Measurements from ENCODE around the gene CNN3.

CNN3 gene

DNA sequence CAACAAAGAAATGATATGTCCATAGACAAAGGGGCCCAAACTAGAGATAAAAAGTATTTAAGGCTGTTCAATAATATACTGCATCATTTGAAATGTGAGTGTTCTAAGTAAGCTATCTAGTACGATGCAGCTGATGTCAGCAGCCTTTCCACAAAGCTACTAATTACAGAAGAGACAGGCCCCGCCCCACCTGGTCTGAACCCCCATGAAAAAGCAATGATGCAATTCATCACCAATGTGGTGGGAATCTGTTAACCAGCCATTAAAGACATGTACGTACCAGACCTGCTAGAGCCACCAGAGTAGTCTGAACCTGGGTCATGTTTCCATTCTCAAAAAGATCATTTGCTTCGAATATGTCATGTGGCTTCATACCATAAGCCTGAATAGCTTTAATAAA lies 25.1 kb downstream of the CNN3 start:
- no peak for DNase-seq (ENCODE audit: low read depth)
- H3K4me3 ChIP-seq (ENCODE audit: low read length), result no peak overlapping the region
- TF ChIP-seq, protein P1, sequence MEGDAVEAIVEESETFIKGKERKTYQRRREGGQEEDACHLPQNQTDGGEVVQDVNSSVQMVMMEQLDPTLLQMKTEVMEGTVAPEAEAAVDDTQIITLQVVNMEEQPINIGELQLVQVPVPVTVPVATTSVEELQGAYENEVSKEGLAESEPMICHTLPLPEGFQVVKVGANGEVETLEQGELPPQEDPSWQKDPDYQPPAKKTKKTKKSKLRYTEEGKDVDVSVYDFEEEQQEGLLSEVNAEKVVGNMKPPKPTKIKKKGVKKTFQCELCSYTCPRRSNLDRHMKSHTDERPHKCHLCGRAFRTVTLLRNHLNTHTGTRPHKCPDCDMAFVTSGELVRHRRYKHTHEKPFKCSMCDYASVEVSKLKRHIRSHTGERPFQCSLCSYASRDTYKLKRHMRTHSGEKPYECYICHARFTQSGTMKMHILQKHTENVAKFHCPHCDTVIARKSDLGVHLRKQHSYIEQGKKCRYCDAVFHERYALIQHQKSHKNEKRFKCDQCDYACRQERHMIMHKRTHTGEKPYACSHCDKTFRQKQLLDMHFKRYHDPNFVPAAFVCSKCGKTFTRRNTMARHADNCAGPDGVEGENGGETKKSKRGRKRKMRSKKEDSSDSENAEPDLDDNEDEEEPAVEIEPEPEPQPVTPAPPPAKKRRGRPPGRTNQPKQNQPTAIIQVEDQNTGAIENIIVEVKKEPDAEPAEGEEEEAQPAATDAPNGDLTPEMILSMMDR (conservative IDR thresholded peaks at IDR 0.05; ENCODE audit: low read depth, low read length), result no peak

DNA sequence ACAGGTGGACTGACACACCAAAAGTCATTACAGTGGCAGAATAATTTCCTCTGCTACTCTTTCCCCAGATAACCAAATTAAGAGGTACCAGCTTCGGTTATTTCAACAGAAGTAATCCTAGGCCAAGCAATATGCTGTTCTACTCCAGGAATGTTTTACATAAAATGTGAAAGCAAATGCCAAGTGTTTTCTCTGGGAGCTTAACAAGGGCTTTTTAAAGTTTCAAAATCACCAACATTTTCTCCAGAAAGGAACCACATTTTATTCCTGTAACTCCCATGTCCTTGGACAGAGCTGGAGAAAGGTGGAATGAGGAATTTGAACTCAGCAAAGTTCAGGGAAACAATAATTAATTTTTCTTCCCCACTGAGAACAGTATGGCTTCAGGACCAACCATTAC lies 27.2 kb downstream of the CNN3 start:
- DNase-seq (ENCODE audit: low read depth), result no peak
- TF ChIP-seq, protein P1 (conservative IDR thresholded peaks at IDR 0.05; ENCODE audit: low read depth, low read length), result no peak
- H3K4me3 ChIP-seq (ENCODE audit: low read length), result no peak overlapping the region

DNA sequence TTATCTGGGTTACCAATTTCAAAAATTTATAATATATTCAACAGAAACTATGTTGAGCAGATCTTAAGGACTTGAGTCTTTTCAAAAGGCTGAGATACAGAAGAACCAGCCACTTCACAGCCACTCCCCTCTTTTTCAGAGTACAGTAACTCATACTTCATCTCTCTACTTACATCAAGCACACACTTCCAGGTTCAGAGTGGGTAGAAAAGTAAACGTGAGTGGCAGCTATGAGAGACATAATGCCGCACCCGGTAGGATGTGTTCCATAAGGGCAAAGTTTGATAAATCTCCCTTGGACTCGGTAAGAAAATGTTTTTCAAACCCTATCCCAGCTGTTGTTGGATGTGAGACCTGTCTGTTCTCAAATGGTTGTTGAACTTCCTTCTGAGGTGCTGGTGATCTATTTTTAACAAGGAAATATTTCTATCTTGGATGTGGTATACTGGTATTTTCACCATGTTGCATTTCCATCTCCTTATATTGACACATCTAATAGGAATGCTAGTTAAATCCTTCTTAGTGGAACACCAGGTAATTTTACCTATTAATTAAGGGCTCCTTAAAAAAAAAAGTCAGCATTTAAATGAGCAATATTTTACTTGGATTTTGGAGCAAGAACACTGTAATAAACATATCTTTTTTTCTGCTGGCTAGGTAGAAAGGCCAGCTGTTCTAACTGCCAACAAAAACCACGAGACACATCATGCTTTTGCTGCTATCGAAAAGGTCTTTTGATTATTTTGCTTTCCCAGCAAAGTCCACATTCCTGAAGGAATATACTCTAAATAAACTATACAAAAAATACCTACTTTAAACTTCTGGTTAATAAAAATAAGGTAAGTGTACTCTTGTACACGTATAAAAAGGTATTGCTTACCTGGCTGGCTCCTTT lies 28.2 kb downstream of the CNN3 start:
- no peak for DNase-seq (ENCODE audit: low read depth)
- TF ChIP-seq, protein P1 (conservative IDR thresholded peaks at IDR 0.05; ENCODE audit: low read depth, low read length), result no peak
- no peak overlapping the region for H3K4me3 ChIP-seq (ENCODE audit: low read length)

DNA sequence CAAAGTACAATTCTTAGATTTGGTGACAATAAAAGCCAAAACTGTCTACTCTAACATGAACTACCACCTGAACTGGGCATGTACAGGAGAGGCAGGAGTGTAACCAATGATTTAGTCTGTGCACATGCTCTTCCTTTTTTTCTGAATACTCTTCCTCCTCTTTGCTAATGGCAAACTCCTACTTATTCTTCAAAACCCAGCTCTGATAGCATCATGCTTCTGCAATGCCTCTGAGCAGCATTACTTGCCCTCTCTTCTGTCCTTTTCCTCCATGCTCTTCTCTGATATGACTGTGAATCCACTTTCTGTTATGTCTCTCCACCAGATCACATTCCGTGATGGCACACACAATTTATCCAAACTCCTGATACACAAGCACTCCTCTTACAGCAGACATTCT lies 31.4 kb downstream of the CNN3 start:
- TF ChIP-seq, protein P1 (conservative IDR thresholded peaks at IDR 0.05; ENCODE audit: low read depth, low read length), result no peak
- no peak overlapping the region for H3K4me3 ChIP-seq (ENCODE audit: low read length)
- DNase-seq (ENCODE audit: low read depth), result no peak

DNA sequence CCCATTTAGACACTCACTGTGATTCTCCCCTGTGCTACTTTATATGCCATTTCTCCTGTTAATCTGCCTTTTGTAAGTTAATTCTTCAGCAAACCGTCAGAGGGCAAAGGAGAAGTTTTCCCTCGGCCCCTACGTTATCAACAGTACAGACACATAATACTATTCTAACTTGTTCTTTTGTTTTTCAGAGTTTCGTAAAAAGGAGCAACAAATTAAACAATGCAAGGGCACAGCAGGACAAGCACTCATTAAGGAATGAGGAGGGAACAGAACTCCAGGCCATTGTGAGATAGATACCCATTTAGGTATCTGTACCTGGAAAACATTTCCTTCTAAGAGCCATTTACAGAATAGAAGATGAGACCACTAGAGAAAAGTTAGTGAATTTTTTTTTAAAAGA lies 32.3 kb downstream of the CNN3 start:
- DNase-seq (ENCODE audit: low read depth), result no peak
- TF ChIP-seq, protein P1 (conservative IDR thresholded peaks at IDR 0.05; ENCODE audit: low read depth, low read length), result no peak
- H3K4me3 ChIP-seq (ENCODE audit: low read length), result no peak overlapping the region

DNA sequence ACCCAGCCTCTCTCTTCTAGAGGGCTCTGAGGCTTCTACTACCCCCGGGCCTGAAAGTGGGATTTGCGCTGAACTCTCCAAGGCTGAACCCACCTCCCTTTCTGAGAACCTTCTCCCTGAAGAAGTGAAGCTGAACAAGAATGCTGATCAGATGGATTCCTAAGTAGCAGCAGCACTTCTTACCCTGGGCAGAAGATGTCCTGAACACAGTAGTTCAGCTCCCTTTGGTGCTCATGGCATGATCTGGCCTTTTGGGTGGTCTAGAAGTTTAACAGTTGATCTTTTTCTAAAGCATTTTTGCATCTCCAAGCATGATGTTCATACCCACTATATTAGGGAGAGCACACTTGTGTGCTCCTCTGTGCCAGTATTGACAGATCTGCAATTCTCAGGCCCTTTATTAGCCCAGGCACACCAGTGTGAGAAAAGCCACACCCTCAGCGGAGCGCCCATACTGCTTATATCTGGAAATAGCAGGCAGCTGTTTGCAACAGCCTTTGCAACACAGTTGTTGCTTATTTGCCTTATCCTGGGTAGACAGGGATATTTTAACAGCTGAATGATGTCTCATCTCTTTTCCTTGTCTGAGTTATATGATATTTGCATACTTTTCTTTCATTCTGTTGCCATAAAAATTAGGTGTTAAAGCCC lies 34.2 kb downstream of the CNN3 start:
- TF ChIP-seq, protein P1 (conservative IDR thresholded peaks at IDR 0.05; ENCODE audit: low read depth, low read length), result no peak
- H3K4me3 ChIP-seq (ENCODE audit: low read length), result no peak overlapping the region

DNA sequence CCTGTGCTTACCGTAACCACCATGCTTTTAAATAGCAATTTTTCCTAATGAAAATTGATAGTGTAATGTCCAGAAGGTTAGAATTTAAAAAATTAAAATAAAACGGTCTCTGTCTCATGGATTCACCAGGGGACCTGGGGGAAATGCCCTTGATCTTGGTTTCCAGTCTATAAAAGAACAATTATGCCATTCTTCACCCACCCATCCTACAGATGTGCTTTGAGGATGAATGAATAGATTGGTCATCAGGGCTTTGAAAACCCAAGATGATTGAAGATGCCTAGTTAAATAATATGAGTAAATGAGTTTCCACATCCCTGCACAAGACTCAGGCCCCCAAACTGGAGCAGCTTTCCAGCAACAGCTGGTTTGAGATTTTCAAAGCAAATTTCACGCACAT lies 38.7 kb downstream of the CNN3 start:
- TF ChIP-seq, protein P1 (conservative IDR thresholded peaks at IDR 0.05; ENCODE audit: low read depth, low read length), result no peak
- DNase-seq (ENCODE audit: low read depth), result no peak
- H3K4me3 ChIP-seq (ENCODE audit: low read length), result no peak overlapping the region

More for the DNA sequence above, 34.2 kb downstream of the CNN3 start:
- DNase-seq (ENCODE audit: low read depth), result no peak

Measured in retinal pigment epithelial cell (primary cell).